GM06990 (cell line): ENCODE measurements around the gene POLR1G.

Experiments used
- DNase-seq: peaks from one replicate; pipeline ENCODE4 v3.0.0-alpha.2; 2011; ENCODE audit not compliant: insufficient read length; ENCODE audit errors: extremely low read depth
- H3K27me3 ChIP-seq: replicated peaks from 2 replicates; pipeline ENCODE4 v1.6.0; 2011; ENCODE audit warnings: low read length; ENCODE audit not compliant: control insufficient read depth, insufficient read depth
- H3K36me3 ChIP-seq: 2 replicates; pipeline ENCODE4 v1.5.1; 2011; ENCODE audit warnings: low read length; ENCODE audit not compliant: control insufficient read depth, insufficient read depth
- H3K4me3 ChIP-seq: replicated peaks from 2 replicates; pipeline ENCODE4 v1.5.1; 2011; ENCODE audit warnings: low read depth, mild to moderate bottlenecking, control low read depth, low read length
- TF ChIP-seq, protein P1 (sequence below): IDR thresholded peaks from 2 replicates; pipeline ENCODE4 v1.5.1; 2011; ENCODE audit warnings: low read length, control low read depth, mild to moderate bottlenecking, inconsistent platforms; ENCODE audit not compliant: insufficient read depth, poor library complexity, severe bottlenecking

POLR1G gene

GRCh38 chr19:45450012-45450333, 43.5 kb downstream of the POLR1G start:
- Histone ChIP-seq H3K4me3 (peak overlapping the region; percentile 56), H3K36me3 (no peaks in the 10 kb centered on the region), H3K27me3 (no peaks in the 10 kb centered on the region)
- no peak for DNase-seq
- TF ChIP-seq, protein P1, sequence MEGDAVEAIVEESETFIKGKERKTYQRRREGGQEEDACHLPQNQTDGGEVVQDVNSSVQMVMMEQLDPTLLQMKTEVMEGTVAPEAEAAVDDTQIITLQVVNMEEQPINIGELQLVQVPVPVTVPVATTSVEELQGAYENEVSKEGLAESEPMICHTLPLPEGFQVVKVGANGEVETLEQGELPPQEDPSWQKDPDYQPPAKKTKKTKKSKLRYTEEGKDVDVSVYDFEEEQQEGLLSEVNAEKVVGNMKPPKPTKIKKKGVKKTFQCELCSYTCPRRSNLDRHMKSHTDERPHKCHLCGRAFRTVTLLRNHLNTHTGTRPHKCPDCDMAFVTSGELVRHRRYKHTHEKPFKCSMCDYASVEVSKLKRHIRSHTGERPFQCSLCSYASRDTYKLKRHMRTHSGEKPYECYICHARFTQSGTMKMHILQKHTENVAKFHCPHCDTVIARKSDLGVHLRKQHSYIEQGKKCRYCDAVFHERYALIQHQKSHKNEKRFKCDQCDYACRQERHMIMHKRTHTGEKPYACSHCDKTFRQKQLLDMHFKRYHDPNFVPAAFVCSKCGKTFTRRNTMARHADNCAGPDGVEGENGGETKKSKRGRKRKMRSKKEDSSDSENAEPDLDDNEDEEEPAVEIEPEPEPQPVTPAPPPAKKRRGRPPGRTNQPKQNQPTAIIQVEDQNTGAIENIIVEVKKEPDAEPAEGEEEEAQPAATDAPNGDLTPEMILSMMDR = no peak

GRCh38 chr19:45451131-45451849, 44.8 kb downstream of the POLR1G start:
- TF ChIP-seq, protein P1 = no peak
- H3K4me3 ChIP-seq = peak overlapping the region; percentile 74
- H3K27me3 ChIP-seq = no peaks in the 10 kb centered on the region
- H3K36me3 ChIP-seq = no peaks in the 10 kb centered on the region
- DNase-seq = peak; percentile 54

DNA sequence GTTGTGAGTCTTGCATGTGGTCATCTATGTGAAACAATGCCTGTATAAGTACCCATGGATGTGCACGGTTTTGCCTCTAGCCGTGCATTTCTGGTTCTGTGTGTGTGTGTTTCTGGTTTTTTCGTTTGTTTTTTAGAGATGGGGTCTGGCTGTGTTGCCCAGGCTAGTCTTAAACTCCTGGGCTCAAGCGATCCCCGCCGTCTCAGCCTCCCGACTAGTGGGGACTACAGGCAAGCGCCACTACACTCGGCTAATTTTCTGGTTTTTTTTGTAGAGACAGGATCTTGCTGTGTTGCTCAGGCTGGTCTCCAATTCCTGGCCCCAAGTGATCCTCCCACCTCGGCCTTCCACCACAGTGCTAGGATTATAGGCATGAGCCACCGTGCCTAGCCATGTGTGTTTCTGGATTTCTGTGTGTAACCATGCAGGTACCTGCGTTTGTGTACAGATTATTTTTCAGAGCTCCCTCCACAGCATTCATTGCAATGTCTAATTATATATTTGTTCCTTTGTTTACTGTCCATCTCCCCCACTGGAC, 45.5 kb downstream of the POLR1G start:
- Histone ChIP-seq H3K4me3 (no peak overlapping the region), H3K27me3 (no peaks in the 10 kb centered on the region), H3K36me3 (no peaks in the 10 kb centered on the region)
- TF ChIP-seq, protein P1 = no peak
- no peak for DNase-seq

GRCh38 chr19:45455707-45456499, 49.5 kb downstream of the POLR1G start:
- no peak overlapping the region for H3K4me3 ChIP-seq
- H3K36me3 ChIP-seq = no peaks in the 10 kb centered on the region
- DNase-seq = peak; percentile 69
- TF ChIP-seq, protein P1 = no peak
- H3K27me3 ChIP-seq = no peaks in the 10 kb centered on the region

DNA sequence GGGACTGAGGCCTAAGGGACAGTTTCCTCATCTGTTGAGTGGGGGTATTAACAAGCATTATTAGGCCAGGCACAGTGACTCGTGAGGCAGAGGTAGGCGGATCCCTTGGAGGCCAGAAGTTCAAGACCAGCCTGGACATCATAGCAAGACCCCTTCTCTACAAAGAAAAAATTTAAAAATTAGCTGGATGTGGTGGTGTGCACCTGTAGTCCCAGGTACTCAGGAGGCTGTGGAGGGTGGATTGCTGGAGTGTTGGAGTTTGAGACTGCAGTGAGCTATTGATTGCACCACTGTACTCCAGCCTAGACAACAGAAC, 50.0 kb downstream of the POLR1G start:
- no peak for DNase-seq
- H3K27me3 ChIP-seq = no peaks in the 10 kb centered on the region
- H3K4me3 ChIP-seq = no peak overlapping the region
- H3K36me3 ChIP-seq = no peaks in the 10 kb centered on the region
- TF ChIP-seq, protein P1 = no peak
